Dermis microvascular lymphatic vessel endothelial cell (primary cell): ENCODE measurements around the gene NEURL1. TPM values are rescaled to one million over a fixed set of nuclear protein-coding genes. Genes with fewer than 3 reads are reported as not detected.
"Not testable (repeated sequence)": the region's sequence is repeated elsewhere in the genome, so short reads cannot be mapped to it uniquely, and the experiment has no call there.

ENCODE experiments used
- DNase-seq, 2 donors: peaks; one replicate each; pipeline versions ENCODE4 v3.0.0 to v3.0.0-alpha.2; 2010; ENCODE audit warnings: low read depth in 2 of 2
- total RNA-seq: library from RNA; depleted of rRNA; stranded (reverse); fragments of >200 nt; gene quantifications from 2 replicates; pipeline ENCODE4 v1.2.1, GENCODE V29; 2014

The NEURL1 gene
- total RNA-seq, 1 donor from 2014 or later = under 0.01 TPM

GRCh38 chr10:103603382-103603781 lies 109.9 kb downstream of the NEURL1 start:
- no peak for DNase-seq

GRCh38 chr10:103605359-103606096 lies 112.0 kb downstream of the NEURL1 start:
- DNase-seq = peak; percentile 11 to 39

- DNase-seq = not testable (repeated sequence)
Measured at GRCh38 chr10:103606097-103606438, 112.6 kb downstream of the NEURL1 start.

DNA sequence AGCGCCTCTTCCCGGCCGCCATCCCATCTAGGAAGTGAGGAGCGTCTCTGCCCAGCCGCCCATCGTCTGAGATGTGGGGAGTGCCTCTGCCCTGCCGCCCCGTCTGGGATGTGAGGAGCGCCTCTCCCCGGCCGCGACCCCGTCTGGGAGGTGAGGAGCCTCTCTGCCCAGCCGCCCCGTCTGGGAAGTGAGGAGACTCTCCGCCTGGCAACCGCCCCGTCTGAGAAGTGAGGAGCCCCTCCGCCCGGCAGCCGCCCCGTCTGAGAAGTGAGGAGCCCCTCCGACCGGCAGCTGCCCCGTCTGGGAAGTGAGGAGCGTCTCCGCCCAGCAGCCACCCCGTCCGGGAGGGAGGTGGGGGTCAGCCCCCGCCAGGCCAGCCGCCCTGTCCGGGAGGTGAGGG lies 113.5 kb downstream of the NEURL1 start:
- DNase-seq = not testable (repeated sequence)

GRCh38 chr10:103608056-103608455 lies 114.6 kb downstream of the NEURL1 start:
- not testable (repeated sequence) for DNase-seq

GRCh38 chr10:103609231-103610082 lies 116.0 kb downstream of the NEURL1 start:
- no peak for DNase-seq

DNA sequence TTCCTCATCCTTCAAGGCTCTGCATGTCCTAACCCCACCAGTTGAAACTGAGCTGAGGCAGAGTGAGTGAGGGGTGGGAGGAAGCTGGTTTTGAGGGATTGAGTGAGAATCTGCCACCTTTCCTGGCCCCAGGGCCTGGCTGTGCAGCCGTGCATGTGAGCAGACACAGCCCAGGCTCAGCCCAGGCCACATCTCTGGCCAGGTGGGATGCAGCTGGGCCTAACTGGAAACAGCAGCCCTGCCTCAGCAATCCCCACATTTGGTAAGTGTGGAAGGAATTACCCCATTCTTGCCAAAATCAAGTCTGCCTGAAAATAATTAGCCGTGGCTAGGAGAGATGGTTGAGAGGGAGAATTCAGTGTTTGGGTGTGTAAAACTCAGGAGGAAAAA lies 116.6 kb downstream of the NEURL1 start:
- DNase-seq = no peak

GRCh38 chr10:103610921-103611511 lies 117.5 kb downstream of the NEURL1 start:
- DNase-seq = no peak

GRCh38 chr10:103612462-103613365 lies 119.2 kb downstream of the NEURL1 start:
- no peak for DNase-seq

DNA sequence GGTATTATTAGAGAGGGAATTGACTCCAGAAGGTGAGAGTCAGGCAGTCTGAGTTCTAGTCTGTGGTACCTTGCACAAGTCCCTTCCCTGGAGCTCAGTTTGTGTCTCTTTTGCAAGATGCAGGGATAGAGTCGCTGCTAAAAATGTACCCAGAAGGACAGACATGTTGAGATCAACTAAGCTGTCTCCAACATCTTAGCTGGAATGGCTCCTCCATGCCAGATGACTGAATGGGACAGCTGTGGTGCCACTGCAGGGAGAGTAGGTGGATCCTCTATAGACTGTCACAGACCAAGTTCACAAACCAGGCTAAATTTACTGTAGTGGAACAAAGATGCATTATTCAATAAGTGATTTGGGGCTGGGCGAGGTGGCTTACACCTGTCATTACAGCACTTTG lies 120.1 kb downstream of the NEURL1 start:
- no peak for DNase-seq

- no peak for DNase-seq
Measured at GRCh38 chr10:103614306-103615158, 121.0 kb downstream of the NEURL1 start.

GRCh38 chr10:103616705-103617601 lies 123.4 kb downstream of the NEURL1 start:
- no peak for DNase-seq

DNA sequence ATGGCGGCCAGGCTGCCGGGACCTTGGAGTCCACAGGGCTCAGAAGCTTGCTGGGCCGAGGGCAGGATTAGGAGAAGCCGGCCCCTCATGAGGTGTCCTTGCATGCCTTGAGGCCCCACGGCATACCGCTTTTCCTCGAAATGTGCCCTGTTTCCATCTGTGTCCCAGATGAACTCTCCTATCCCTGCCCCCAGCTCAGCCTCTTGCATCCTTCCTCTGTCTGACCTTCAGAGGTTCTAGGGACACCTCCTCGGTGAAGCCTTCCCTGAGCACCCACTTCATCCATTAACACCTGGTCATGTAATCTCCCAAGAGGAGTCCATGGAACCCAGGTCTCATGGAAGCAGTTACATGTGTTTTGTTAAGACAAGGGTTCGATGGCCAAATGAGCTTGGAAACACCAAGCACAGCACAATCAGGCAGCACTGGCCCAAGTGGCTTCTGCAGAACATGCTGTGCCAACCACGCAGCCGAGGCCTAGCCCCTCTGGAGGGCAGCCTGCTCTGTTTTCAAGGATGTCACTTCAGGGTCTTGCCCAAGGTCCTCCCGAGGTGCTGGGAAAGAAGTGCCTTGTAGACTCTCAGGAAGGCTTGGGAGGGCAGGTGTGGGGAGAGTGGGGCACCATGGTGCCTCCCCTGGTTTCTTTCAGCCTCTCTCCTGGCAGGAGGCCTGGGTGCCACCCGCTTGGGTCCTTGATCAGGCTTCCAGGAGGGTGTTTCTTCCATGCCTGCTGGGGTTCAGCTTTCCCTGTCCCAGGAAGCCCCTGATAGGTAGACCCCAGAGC lies 124.3 kb downstream of the NEURL1 start:
- DNase-seq = no peak

DNA sequence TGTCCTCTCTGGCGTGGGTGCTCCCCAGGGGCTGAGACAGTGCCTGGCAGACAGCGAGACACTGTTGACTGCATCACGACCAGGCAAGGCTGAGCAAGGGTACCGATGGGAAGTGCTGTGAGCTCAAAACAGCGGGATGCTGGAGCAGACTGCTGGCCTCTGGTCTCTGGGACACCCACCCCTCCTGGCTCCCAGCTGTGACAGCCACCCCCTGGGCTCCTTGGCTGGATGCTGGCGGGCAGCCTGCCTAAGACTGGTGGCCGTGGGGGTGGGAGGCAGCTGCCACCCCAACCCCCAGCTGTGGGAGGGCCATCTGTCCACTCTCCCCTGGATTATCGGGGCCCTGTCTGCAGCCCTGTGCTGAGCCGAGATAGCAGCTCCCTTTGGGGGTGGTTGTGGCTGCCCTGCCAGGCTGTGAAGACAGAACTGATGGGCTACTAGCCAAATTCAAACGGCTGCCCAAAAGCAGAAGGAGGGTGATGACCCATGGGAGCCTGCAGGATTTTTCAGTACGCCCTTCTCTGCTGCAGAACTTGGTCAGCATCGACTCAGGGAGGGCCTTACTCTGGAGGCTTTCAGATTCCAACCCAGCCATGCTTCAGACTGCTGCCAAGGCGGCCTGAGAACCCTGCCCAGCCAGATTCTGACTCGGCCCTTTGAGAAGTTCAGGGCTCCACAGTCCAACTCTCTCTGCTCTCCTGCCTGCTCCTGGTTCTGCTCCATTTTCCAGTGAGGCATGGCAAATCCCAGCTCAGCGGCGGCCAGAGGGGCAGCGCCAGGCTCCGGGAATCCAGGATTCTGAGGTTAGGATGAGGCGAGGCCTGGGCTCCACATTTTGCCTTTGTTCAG lies 125.3 kb downstream of the NEURL1 start:
- DNase-seq = no peak

DNA sequence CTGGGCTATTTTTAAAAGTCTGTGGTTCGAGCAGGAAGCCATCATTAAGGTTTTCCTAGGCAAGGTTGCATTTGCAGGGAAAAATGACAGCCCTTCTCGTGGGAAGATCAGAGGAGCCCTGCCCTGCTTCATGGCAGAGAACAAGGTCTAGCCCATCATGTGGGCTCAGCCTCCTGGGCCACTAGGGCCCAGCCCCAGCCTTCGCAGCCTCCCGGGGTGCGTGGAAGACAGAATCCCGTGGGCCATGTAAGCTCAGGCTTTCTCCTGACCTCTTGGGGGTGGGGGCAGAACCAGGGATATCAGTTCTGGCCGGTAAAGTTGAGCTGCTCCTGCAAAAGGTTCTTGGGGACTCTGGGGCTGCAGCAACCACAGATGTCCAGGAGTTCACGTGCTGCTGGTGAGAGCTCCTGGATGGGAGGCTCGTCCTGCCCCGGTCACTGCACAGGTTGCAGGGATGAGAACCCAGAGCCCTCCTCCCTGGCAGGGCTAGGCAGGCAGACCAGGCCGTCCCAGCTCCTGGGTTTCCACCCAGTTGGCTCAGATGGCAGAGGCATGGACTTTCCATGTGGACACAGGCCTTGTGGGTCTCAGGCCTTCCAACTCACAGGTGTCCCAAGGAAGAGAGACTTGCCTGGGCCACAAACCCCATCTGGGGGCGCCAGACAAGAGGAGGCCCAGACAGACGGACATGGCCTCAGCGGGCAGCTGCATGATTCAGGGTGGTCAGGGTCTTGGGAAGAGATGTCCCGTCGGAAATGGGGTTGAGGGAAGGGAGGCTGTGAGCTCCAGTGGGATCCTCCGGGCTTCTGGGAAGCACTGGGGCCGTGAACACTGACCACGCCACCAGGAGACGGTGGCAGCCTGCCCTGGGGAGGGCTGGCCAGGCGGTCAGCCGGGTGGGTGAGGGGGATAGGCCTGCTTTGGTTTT lies 126.2 kb downstream of the NEURL1 start:
- DNase-seq = no peak

DNA sequence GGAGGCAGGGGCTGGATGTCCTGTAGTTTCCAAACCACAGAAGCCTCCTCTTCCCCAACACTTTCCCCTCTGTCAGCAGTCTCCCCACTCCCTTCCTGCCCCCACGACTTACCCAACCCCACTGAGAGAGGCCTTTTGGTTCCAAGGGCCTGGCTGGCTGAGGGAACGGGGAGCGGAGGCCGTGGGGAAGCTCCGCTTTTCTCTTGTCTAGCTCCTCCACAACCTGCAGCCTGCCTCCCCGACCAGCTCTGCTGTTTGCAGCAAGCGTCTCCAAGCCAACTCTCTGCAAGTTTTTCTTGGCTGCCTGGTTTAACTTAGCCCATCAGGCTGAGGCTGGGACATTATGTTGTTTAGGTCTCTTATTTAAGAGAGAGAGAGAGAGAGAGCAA lies 126.8 kb downstream of the NEURL1 start:
- no peak for DNase-seq
